ENCODE results near the gene PRDM16.

Gene PRDM16

GRCh38 chr1:3153902-3154795 lies 85.1 kb downstream of the PRDM16 start:
- TF ChIP-seq CTCF (IDR thresholded peaks at IDR 0.05; ENCODE audit: low read length) (no peak), EZH2phosphoT487 (IDR thresholded peaks at IDR 0.05; ENCODE audit: low read length) (no peak), EZH2 (optimal IDR thresholded peaks at IDR 0.05; ENCODE audit: low read depth, low read length) (no peak)
- Histone ChIP-seq H3K27ac (ENCODE audit: low read length) (no peak overlapping the region), H3K9ac (ENCODE audit: low read length) (no peak overlapping the region), H3K4me2 (ENCODE audit: low read depth, low read length) (no peak overlapping the region), H3K27me3 (replicated peaks; ENCODE audit: insufficient read depth, low read length) (peaks cover 96% of the 10 kb centered on the region), H3K4me3 (ENCODE audit: low read length) (no peak overlapping the region), H3K9me3 (replicated peaks; ENCODE audit: insufficient read depth, low read length) (no peaks in the 10 kb centered on the region), H3F3A (ENCODE audit: insufficient read depth, low read length) (no peaks in the 10 kb centered on the region), H3K9me2 (replicated peaks; ENCODE audit: insufficient read depth, low read length) (no peaks in the 10 kb centered on the region), H4K20me1 (ENCODE audit: insufficient read depth, low read length) (no peaks in the 10 kb centered on the region), H3K79me2 (ENCODE audit: low read length) (no peaks in the 10 kb centered on the region), H3K4me1 (ENCODE audit: low read length) (no peaks in the 10 kb centered on the region), H3K36me3 (replicated peaks; ENCODE audit: insufficient read depth, low read length) (no peaks in the 10 kb centered on the region), H2AFZ (ENCODE audit: low read length) (no peak overlapping the region)
- no peak for DNase-seq

- Histone ChIP-seq H3K27ac (ENCODE audit: low read length) (no peak overlapping the region), H3K79me2 (ENCODE audit: low read length) (no peaks in the 10 kb centered on the region), H3K4me1 (ENCODE audit: low read length) (no peaks in the 10 kb centered on the region), H3K9me3 (replicated peaks; ENCODE audit: insufficient read depth, low read length) (no peaks in the 10 kb centered on the region), H3K9me2 (replicated peaks; ENCODE audit: insufficient read depth, low read length) (no peaks in the 10 kb centered on the region), H3K9ac (ENCODE audit: low read length) (no peak overlapping the region), H3K4me2 (ENCODE audit: low read depth, low read length) (no peak overlapping the region), H3K36me3 (replicated peaks; ENCODE audit: insufficient read depth, low read length) (no peaks in the 10 kb centered on the region), H3F3A (ENCODE audit: insufficient read depth, low read length) (no peaks in the 10 kb centered on the region), H3K27me3 (replicated peaks; ENCODE audit: insufficient read depth, low read length) (peaks cover 96% of the 10 kb centered on the region), H2AFZ (ENCODE audit: low read length) (no peak overlapping the region), H4K20me1 (ENCODE audit: insufficient read depth, low read length) (no peaks in the 10 kb centered on the region), H3K4me3 (ENCODE audit: low read length) (no peak overlapping the region)
- no peak for TF ChIP-seq EZH2phosphoT487 (IDR thresholded peaks at IDR 0.05; ENCODE audit: low read length)
- no peak for TF ChIP-seq CTCF (IDR thresholded peaks at IDR 0.05; ENCODE audit: low read length)
- no peak for TF ChIP-seq EZH2 (optimal IDR thresholded peaks at IDR 0.05; ENCODE audit: low read depth, low read length)
- no peak for DNase-seq
Measured at GRCh38 chr1:3155056-3155925, 86.3 kb downstream of the PRDM16 start.

GRCh38 chr1:3155926-3156220 lies 86.9 kb downstream of the PRDM16 start:
- Histone ChIP-seq H3K9me2 (replicated peaks; ENCODE audit: insufficient read depth, low read length) (no peaks in the 10 kb centered on the region), H3K79me2 (ENCODE audit: low read length) (no peaks in the 10 kb centered on the region), H3K27me3 (replicated peaks; ENCODE audit: insufficient read depth, low read length) (peaks cover 99% of the 10 kb centered on the region), H3F3A (ENCODE audit: insufficient read depth, low read length) (no peaks in the 10 kb centered on the region), H3K9me3 (replicated peaks; ENCODE audit: insufficient read depth, low read length) (no peaks in the 10 kb centered on the region), H3K36me3 (replicated peaks; ENCODE audit: insufficient read depth, low read length) (no peaks in the 10 kb centered on the region), H3K4me3 (ENCODE audit: low read length) (no peak overlapping the region), H4K20me1 (ENCODE audit: insufficient read depth, low read length) (no peaks in the 10 kb centered on the region), H3K4me1 (ENCODE audit: low read length) (no peaks in the 10 kb centered on the region), H3K4me2 (ENCODE audit: low read depth, low read length) (no peak overlapping the region), H3K27ac (ENCODE audit: low read length) (no peak overlapping the region), H3K9ac (ENCODE audit: low read length) (no peak overlapping the region), H2AFZ (ENCODE audit: low read length) (no peak overlapping the region)
- TF ChIP-seq EZH2 (optimal IDR thresholded peaks at IDR 0.05; ENCODE audit: low read depth, low read length), result no peak
- TF ChIP-seq EZH2phosphoT487 (IDR thresholded peaks at IDR 0.05; ENCODE audit: low read length), result no peak
- no peak for TF ChIP-seq CTCF (IDR thresholded peaks at IDR 0.05; ENCODE audit: low read length)
- no peak for DNase-seq
